H1 (cell line): ENCODE data around the gene CADM1. TPM values are rescaled to one million over a fixed set of nuclear protein-coding genes. Genes with fewer than 3 reads are reported as not detected.

Source experiments
- CTCF ChIA-PET: fragments of 300-600 bp; sonication (Branson Sonifier 250); formaldehyde crosslinking; loops from one replicate; lab custom pipeline; 2021; ENCODE audit not compliant: partially characterized antibody; lab: Charles Lee
- POLR2A ChIA-PET: fragments of 300-600 bp; sonication (Branson Sonifier 250); formaldehyde crosslinking; loops from one replicate; lab custom pipeline; 2021; ENCODE audit warnings: inconsistent platforms; ENCODE audit not compliant: partially characterized antibody; lab: Charles Lee
- DNase-seq, 2 experiments: peaks; one replicate each; pipeline versions ENCODE4 v3.0.0 to v3.0.0-alpha.2; 2010 to 2022; ENCODE audit warnings: low spot score in 2 of 2, low read depth in 1 of 2, mixed read lengths in 1 of 2
- FAIRE-seq: peaks from 2 replicates; lab custom pipeline; 2011; peaks lifted over from hg19 to GRCh38; lab: Jason Lieb, UNC
- H2AFZ ChIP-seq: 2 replicates; pipeline ENCODE4 v1.8.1; 2012; ENCODE audit warnings: low read length, inconsistent platforms
- H2AK5ac ChIP-seq: 2 replicates; pipeline ENCODE4 v1.6.1; 2013; ENCODE audit warnings: low read depth, low read length
- H2BK120ac ChIP-seq: replicated peaks from 2 replicates; pipeline ENCODE3; 2013; ENCODE audit warnings: low read depth, low read length, inconsistent platforms
- H2BK12ac ChIP-seq: 2 replicates; pipeline ENCODE4 v1.6.1; 2013; ENCODE audit warnings: low read depth, low read length
- H2BK15ac ChIP-seq: 2 replicates; pipeline ENCODE4 v1.6.1; 2013; ENCODE audit warnings: low read length
- H2BK20ac ChIP-seq: 2 replicates; pipeline ENCODE4 v1.6.1; 2013; ENCODE audit warnings: low read length
- H2BK5ac ChIP-seq: 2 replicates; pipeline ENCODE4 v1.6.1; 2013; ENCODE audit warnings: low read depth, low read length
- H3K14ac ChIP-seq: 2 replicates; pipeline ENCODE4 v1.6.1; 2013; ENCODE audit warnings: inconsistent platforms; ENCODE audit not compliant: insufficient read length
- H3K18ac ChIP-seq: 2 replicates; pipeline ENCODE4 v1.6.1; 2013; ENCODE audit warnings: low read length; ENCODE audit errors: extremely low read depth
- H3K23ac ChIP-seq: 2 replicates; pipeline ENCODE4 v1.6.1; 2013; ENCODE audit warnings: inconsistent platforms; ENCODE audit not compliant: insufficient read length
- H3K23me2 ChIP-seq: 2 replicates; pipeline ENCODE4 v1.6.1; 2013; ENCODE audit warnings: low read depth, low read length
- H3K27ac ChIP-seq: 2 replicates; pipeline ENCODE4 v1.6.1; 2011; ENCODE audit warnings: low read depth, low read length, inconsistent platforms
- H3K27me3 ChIP-seq, 4 experiments: replicated peaks in 1 of 4; 1 replicate in 1 of 4; 2 replicates in 3 of 4; pipeline versions ENCODE4 v1.6.1 to v1.8.1; 2011 to 2013; ENCODE audit warnings: low read length in 3 of 4, mild to moderate bottlenecking in 3 of 4, inconsistent platforms in 2 of 4, mixed read lengths in 2 of 4, moderate library complexity in 1 of 4; ENCODE audit not compliant: control insufficient read depth in 3 of 4, insufficient read depth in 3 of 4; ENCODE audit errors: extremely low read depth in 1 of 4
- H3K36me3 ChIP-seq, 4 experiments: 2 replicates each; pipeline versions ENCODE4 v1.6.1 to v1.8.1; 2011 to 2013; ENCODE audit warnings: mild to moderate bottlenecking in 4 of 4, low read length in 3 of 4, moderate library complexity in 2 of 4, control low read depth in 1 of 4, inconsistent platforms in 1 of 4; ENCODE audit not compliant: insufficient read depth in 4 of 4, control insufficient read depth in 2 of 4
- H3K4ac ChIP-seq: replicated peaks from 2 replicates; pipeline ENCODE3; 2013; ENCODE audit warnings: low read length, low read depth, mixed read lengths, inconsistent platforms; ENCODE audit not compliant: insufficient read length
- H3K4me1 ChIP-seq, 4 experiments: replicated peaks in 1 of 4; 1 replicate in 1 of 4; 2 replicates in 3 of 4; pipeline versions ENCODE4 v1.6.1 to v1.8.1; 2011 to 2013; ENCODE audit warnings: low read length in 3 of 4, inconsistent platforms in 2 of 4, mixed read lengths in 1 of 4; ENCODE audit not compliant: insufficient read depth in 4 of 4, control insufficient read depth in 3 of 4
- H3K4me2 ChIP-seq, 2 experiments: 2 replicates each; pipeline versions ENCODE4 v1.6.1 to v1.8.1; 2011 to 2013; ENCODE audit warnings: low read depth in 2 of 2, low read length in 2 of 2, control low read depth in 1 of 2, inconsistent platforms in 1 of 2, mild to moderate bottlenecking in 1 of 2; ENCODE audit not compliant: insufficient read depth in 1 of 2
- H3K4me3 ChIP-seq, 4 experiments: fragments of 200-600, 300-600 bp in 1 of 4; sonication (generic), shearing (Covaris generic), sonication (Bioruptor Twin) in 1 of 4; 2 replicates each; pipeline versions ENCODE4 v1.5.1 to v1.8.1; 2011 to 2016; ENCODE audit warnings: low read length in 4 of 4, low read depth in 3 of 4, control low read depth in 2 of 4, inconsistent platforms in 2 of 4, mild to moderate bottlenecking in 2 of 4, mixed read lengths in 1 of 4, moderate library complexity in 1 of 4; ENCODE audit not compliant: insufficient read depth in 2 of 4; ENCODE audit errors: extremely low read depth in 1 of 4
- H3K56ac ChIP-seq: replicated peaks from 2 replicates; pipeline ENCODE3; 2013; ENCODE audit warnings: low read depth, mild to moderate bottlenecking, mixed read lengths, low read length, inconsistent platforms; ENCODE audit not compliant: insufficient read length
- H3K79me1 ChIP-seq: 2 replicates; pipeline ENCODE4 v1.6.1; 2013; ENCODE audit warnings: low read depth, low read length, control low read depth
- H3K79me2 ChIP-seq, 2 experiments: 2 replicates each; pipeline versions ENCODE4 v1.6.1 to v1.8.1; 2012 to 2013; ENCODE audit warnings: low read length in 2 of 2, mild to moderate bottlenecking in 2 of 2, inconsistent platforms in 1 of 2; ENCODE audit not compliant: insufficient read depth in 2 of 2, control insufficient read depth in 1 of 2
- H3K9ac ChIP-seq, 4 experiments: replicated peaks in 1 of 4; 1 replicate in 1 of 4; 2 replicates in 3 of 4; pipeline versions ENCODE4 v1.6.1 to v1.8.1; 2011 to 2013; ENCODE audit warnings: low read depth in 3 of 4, low read length in 3 of 4, control low read depth in 2 of 4, mild to moderate bottlenecking in 2 of 4, moderate library complexity in 2 of 4, inconsistent platforms in 1 of 4; ENCODE audit errors: extremely low read depth in 1 of 4
- H3K9me3 ChIP-seq, 2 experiments: 2 replicates each; pipeline versions ENCODE4 v1.6.1 to v1.8.1; 2012 to 2013; ENCODE audit warnings: mild to moderate bottlenecking in 2 of 2, moderate library complexity in 2 of 2, control low read depth in 1 of 2, inconsistent platforms in 1 of 2, low read depth in 1 of 2, low read length in 1 of 2, mixed read lengths in 1 of 2; ENCODE audit not compliant: insufficient read depth in 2 of 2
- H4K20me1 ChIP-seq, 2 experiments: replicated peaks in 1 of 2; 2 replicates each; pipeline versions ENCODE3 to v1.8.1; 2011 to 2013; ENCODE audit warnings: inconsistent platforms in 2 of 2, low read length in 2 of 2, mild to moderate bottlenecking in 1 of 2; ENCODE audit not compliant: insufficient read depth in 2 of 2, control insufficient read depth in 1 of 2
- H4K5ac ChIP-seq: 2 replicates; pipeline ENCODE4 v1.6.1; 2013; ENCODE audit warnings: low read length, low read depth, mixed read lengths, inconsistent platforms; ENCODE audit not compliant: insufficient read length
- H4K8ac ChIP-seq: 2 replicates; pipeline ENCODE4 v1.8.0; 2013; ENCODE audit warnings: mild to moderate bottlenecking, moderate library complexity, low read length, inconsistent platforms; ENCODE audit not compliant: insufficient read depth; ENCODE audit errors: extremely low read depth
- H4K91ac ChIP-seq: replicated peaks from 2 replicates; pipeline ENCODE3; 2013; ENCODE audit warnings: low read length, mixed read lengths, inconsistent platforms; ENCODE audit not compliant: insufficient read length
- MAX ChIP-seq: IDR thresholded peaks from 2 replicates; pipeline ENCODE4 v1.6.1; 2012; ENCODE audit warnings: inconsistent platforms
- WGBS, 2 experiments: shearing (Covaris generic) in 1 of 2; methylation state at CpG; one replicate each; pipeline versions ENCODE4 v1.1.6 to v1.1.7; 2013 to 2015; ENCODE audit warnings: low lambda C conversion rate in 2 of 2, mixed read lengths in 2 of 2, inconsistent platforms in 1 of 2, low coverage in 1 of 2, missing lambda C conversion rate in 1 of 2; ENCODE audit not compliant: insufficient replicate concordance in 2 of 2, insufficient coverage in 1 of 2, insufficient read length in 1 of 2; ENCODE audit errors: extremely low coverage in 1 of 2, missing lambda C conversion rate in 1 of 2; 5-methylcytosine and 5-hydroxymethylcytosine counted together
- polyA plus RNA-seq, 7 experiments: library from polyadenylated mRNA; depleted of rRNA in 3 of 7; stranded (reverse) in 5 of 7; unstranded in 2 of 7; fragments of >200 nt in 5 of 7; fragments of 200-250 nt in 2 of 7; gene quantifications; 1 replicate in 5 of 7; 2 replicates in 1 of 7; 4 replicates in 1 of 7; pipeline versions ENCODE4 v1.2.1 to v1.2.3, GENCODE V29; 2011 to 2013; ENCODE audit warnings: missing spikeins in 2 of 7, mixed read lengths in 2 of 7
- total RNA-seq: library from RNA; stranded (reverse); fragmentation: NEBNext Ultra II Directional; extraction: Animal tissue kit (Norgen Biotek cat#: 25700); gene quantifications from 2 replicates; pipeline ENCODE4 v1.2.1, GENCODE V29; 2021

Gene CADM1
- total and polyA plus RNA-seq, 2 of the 8 experiments (the other 6 are each of a cell fraction or from before 2014, with no cell fraction given): 8.3 to 25.3 TPM

GRCh38 chr11:115444542-115444941 lies 59.7 kb downstream of the CADM1 start:
- no peak overlapping the region for H2BK20ac ChIP-seq
- TF ChIP-seq MAX: no peak

More at GRCh38 chr11:115444542-115444941, 59.7 kb downstream of the CADM1 start:
- Histone ChIP-seq H2AFZ (no peak overlapping the region), H3K27me3 (no peaks in the 10 kb centered on the region), H3K9me3 (peaks cover 8 to 10% of the 10 kb centered on the region in 2 experiments; a peak in 2 of 4 replicates), H3K79me1 (no peaks in the 10 kb centered on the region), H3K18ac (no peak overlapping the region), H3K9ac (no peak overlapping the region), H3K4me3 (no peak overlapping the region), H3K23me2 (no peaks in the 10 kb centered on the region), H3K23ac (no peak overlapping the region), H2BK12ac (no peak overlapping the region), H4K91ac (no peak overlapping the region), H3K14ac (no peak overlapping the region), H3K56ac (no peak overlapping the region), H3K4ac (no peak overlapping the region), H4K20me1 (no peaks in the 10 kb centered on the region), H2BK120ac (no peak overlapping the region), H3K4me2 (no peak overlapping the region), H3K4me1 (no peaks in the 10 kb centered on the region), H2BK15ac (no peak overlapping the region), H4K8ac (no peak overlapping the region), H3K79me2 (no peaks in the 10 kb centered on the region), H2AK5ac (no peak overlapping the region), H2BK5ac (no peak overlapping the region), H3K27ac (no peak overlapping the region), H3K36me3 (no peaks in the 10 kb centered on the region; a peak in 1 of 8 replicates), H4K5ac (no peak overlapping the region)
- WGBS, 2 experiments: 83% methylated on average over 5 of the region's 5 CpGs; no CpG with 5 or more reads in 1 of the 2 experiments
- no peak for DNase-seq
- ChIA-PET POLR2A (no interaction called here), CTCF (interaction anchor here (1.2 to 1.6 kb wide), 2 partner anchors 10 to 27 kb away, joined by 4 read pairs; no protein-coding TSS in a partner anchor)
- FAIRE-seq: no peak
